ENCODE results near the gene DYNC2H1.

DYNC2H1 gene

DNA sequence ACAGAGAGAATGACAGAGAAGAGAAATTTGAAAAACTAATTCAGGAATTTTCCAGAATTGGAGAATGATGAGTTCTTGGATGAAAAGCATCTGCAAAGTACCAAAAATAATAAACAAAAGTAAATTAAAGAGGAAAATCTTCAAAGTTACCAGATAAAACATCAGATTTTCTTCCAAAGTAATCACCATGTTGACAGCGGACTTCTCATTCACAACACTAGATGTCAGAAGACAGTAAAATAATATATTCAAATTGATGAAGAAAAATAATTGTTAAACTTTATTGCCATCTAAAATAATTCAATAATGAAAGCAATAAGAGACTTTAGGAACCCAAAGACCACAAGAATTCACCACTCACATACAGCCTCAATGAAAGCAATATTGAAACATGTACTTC, 355.2 kb downstream of the DYNC2H1 start:
- no peak for DNase-seq (ENCODE audit: low read depth in 2 of 2)

DNA sequence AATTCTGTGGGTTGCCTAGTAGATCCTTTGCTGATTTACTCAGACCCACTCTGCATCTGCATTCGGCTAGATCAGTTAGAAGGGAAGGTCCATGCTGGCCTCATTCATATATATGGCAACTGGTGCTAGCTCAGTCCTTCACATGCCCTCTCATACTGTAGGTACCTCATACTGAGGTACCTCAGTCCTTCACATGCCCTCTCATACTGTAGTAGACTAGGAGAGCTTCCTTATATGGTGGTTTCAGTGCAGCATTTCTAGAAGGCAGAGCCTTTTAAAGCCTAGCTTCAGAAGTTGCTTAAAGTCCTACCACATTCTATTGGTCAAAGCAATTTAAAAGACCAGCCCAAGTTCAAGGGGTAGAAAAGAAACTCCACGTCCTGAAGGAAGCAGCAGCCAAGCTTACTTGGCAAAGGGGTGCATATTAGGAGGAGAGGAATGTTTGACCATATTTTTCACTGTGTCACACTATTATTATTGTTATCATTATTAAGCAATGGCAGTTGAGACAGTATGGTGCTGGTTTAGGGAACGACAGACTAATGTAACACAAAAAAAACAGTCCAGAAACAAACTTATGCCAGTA, 356.4 kb downstream of the DYNC2H1 start:
- DNase-seq (ENCODE audit: low read depth in 2 of 2): no peak

DNA sequence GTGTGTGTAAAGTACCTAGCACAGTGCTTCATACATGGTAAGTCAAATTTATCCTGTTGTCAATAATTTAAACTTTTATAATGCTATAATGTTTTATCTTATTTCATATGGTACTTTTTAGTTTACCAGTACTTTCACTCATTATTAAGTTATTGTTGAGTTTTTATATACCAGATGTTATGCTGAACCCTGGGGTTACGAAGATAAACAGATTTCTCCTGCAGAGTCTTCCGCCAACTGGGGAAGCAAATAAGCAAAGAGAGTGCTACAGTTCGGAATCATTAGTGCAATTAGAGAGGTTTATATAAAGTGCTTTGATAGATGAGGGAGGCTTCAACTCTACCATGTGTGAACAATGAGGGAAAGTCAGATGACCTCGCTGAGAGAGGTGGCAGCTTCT, 362.3 kb downstream of the DYNC2H1 start:
- DNase-seq (ENCODE audit: low read depth in 2 of 2): no peak

DNA sequence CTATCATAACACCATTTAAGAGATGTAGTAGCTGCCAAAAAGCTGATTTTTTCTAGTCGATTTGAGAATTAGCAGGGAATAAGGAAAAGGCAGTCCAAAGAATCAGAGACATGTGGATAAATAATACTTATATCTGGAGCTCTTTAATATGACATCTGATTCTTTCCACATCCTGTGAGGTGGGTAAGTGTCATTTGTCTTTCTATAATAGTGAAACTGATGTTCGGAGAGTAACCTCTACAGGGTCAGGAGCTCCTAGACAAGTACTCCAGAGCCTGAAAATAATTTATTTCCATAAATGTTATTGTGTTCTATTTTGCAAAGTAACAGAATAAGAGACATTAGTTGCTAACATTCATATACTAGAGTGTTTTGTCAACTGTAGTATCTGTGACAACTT, 367.6 kb downstream of the DYNC2H1 start:
- DNase-seq (ENCODE audit: low read depth in 2 of 2): no peak

DNA sequence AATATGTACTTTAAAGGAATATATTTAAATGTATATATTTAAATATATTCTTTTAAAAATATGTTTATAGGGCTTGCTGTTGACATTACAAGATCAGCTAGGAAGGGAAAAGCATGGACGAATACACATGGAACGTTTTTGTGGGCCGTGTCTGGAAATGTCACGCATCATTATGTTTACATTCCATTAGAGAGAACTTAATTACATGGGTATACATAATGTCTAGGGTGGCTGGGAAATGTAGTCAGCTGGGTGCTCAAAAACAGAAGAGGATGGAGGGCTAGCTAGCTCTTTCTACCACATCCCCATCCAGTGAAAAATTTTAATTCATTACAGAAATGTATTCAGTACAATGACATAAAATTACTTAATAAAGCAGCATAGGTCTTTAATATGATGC, 371.2 kb downstream of the DYNC2H1 start:
- DNase-seq (ENCODE audit: low read depth in 2 of 2): no peak

DNA sequence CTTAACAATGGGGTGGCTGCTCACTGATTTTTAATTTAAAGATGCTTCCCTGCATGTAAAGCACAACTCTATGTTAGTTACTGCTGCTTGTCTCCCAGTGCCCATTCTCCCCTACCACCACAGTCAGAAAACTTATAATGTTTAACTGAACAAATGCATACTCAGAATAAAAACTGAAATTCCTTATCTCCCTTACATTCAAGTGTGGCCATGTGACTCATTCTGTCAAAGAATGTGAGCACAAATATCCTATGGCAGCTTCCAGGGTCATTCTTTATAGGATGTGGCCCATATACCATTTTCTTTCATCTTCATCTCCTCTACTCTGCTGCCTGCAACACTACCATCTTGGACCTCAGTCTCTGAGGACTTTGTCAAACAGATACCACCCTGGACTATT, 374.8 kb downstream of the DYNC2H1 start:
- DNase-seq (ENCODE audit: low read depth in 2 of 2): no peak

DNA sequence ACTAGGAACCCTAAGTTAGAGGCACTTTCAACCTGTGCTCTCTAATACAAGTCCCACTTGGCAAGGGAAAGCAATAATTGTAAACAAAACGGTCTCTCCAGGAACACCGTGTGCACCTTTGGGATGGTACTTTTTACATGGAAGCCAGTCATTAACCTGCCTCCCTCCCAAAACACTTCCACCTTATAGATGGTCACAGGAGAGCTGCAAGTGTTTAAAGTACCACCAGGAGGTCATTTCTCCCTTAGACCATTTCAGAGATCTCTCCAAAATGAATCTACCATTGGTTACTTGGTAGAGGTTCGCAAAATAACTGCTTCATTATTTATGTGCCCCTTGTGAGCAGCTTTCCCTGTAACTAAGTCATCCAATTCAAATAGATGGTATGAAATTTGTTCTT, 375.3 kb downstream of the DYNC2H1 start:
- no peak for DNase-seq (ENCODE audit: low read depth in 2 of 2)

DNA sequence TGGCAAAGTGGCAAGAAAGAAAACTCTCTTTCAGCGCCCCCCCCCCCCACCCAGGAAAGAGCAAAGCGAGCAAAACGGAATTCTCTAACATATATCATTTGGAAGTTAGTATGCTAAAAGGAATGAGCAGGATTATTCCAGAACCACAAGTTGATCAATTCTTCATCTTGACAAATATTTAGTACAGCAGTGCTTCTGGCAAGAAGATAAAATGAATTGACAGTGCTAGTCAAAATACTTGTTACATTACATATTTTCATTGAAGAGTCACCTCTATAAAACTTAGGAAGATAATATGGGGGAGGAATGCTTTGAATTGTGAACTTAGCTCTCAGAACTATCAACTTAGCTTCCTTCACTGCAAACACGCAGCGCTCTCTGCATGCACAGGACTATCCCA, 377.4 kb downstream of the DYNC2H1 start:
- no peak for DNase-seq (ENCODE audit: low read depth in 2 of 2)

DNA sequence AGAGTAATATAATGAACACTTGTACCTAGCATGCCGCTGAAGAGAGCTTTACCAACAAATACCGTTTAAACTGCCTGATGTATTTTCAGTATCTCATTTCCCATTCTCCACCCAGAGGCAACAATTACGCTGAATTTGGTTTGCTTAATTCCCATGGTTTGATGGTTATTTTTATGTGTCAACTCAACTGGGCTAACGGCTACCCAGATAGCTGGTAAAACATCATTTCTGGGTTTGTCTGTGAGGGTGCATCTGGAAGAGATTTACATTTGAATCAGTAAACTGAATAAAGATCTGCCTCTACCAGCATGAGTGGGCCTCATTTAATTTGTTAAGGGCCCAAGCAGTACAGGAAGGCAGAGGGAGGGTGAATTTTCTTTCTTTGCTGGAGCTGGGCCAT, 377.9 kb downstream of the DYNC2H1 start:
- no peak for DNase-seq (ENCODE audit: low read depth in 2 of 2)

DNA sequence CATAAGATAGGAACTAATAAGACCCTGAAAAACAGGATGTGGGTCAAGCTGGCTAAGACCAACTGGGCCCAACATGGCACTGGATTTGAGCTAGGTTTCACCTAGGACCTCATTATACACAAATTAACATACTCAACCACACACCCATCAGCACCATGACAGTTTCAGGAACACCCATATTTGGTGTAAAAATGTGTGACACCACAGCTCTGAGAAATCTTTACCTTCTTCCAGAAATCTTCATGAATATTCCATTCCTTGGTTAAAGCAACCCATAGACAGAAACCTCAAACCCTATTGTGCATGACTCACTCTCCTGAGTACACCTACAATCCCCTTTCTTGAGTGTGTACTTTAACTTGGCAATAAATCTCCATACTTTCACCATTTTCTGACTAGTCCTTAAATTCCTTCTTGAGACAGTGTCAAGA, 378.8 kb downstream of the DYNC2H1 start:
- no peak for DNase-seq (ENCODE audit: low read depth in 2 of 2)

DNA sequence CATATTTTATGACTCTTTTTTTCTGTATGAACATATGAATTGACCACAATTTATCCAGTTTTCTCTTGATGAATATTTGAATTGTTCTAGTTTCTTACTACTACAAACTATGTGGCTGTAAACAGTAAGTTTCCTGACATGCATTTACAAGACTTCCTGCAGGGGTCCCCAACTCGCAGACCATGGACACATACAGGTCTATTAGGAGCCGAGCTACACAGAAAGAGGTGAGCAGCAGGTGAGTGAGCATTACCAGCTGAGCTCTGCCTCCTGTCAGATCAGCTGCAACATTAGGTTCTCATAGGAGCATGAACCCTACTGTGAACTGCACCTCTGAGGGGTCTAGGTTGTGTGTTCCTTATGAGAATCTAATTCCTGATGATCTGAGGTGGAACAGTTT, 379.4 kb downstream of the DYNC2H1 start:
- DNase-seq (ENCODE audit: low read depth in 2 of 2): no peak

DNA sequence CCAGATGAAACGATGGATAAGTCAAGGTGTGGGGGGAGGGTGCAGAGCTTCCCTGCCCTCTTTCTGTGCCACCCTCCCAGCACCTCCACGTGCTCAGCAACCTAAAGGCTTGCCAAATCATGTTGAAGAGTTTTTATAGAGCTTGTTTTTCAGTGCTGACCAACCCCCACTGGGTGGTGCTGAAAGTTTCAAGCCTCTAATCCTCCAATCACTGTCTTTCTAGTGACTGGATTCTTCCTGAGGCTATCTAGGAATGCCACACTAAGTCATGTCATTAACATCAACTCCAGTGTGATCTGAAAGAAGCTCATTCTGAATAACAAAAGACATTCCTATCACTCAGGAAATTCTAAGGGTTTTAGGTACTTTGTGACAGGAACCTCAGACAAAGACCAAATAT, 382.6 kb downstream of the DYNC2H1 start:
- no peak for DNase-seq (ENCODE audit: low read depth in 2 of 2)

DNA sequence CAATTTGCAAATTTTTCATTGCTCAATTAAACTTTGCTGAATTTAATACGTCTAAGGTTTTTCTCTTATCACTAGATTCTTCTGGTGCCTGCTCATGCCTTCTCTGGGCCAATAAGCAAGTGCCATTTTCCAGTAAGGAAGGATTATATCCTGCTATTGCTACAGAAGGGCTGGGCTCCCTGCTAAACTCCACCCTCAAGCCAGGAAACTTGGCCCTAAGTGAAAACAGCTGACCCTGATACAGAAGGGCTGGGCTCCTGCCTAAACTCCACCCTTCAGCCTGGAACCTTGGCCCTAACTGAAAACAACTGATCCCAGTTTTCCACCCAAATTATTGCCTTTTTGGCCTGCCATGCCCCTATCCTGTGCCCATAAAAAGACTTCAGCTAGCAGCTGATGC, 385.3 kb downstream of the DYNC2H1 start:
- no peak for DNase-seq (ENCODE audit: low read depth in 2 of 2)

DNA sequence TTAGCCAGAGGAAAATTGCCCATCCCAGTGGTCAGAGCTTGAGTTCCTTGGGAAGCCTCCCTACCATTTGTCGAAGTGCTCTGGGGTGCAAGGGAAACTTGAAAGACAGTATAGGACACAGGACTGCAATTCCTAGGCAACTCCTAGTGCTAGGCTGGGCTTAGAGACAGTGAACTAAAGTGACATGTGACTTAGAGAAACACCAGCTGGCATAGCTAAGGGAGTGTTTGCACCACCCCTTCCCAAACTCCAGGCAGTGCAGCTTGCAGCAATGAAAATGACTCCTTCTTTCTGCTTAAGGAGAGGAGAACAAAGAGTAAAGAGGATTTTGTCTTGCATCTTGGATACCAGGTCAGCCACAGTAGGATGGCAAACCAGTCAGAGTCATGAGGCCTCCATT, 388.0 kb downstream of the DYNC2H1 start:
- no peak for DNase-seq (ENCODE audit: low read depth in 2 of 2)

DNA sequence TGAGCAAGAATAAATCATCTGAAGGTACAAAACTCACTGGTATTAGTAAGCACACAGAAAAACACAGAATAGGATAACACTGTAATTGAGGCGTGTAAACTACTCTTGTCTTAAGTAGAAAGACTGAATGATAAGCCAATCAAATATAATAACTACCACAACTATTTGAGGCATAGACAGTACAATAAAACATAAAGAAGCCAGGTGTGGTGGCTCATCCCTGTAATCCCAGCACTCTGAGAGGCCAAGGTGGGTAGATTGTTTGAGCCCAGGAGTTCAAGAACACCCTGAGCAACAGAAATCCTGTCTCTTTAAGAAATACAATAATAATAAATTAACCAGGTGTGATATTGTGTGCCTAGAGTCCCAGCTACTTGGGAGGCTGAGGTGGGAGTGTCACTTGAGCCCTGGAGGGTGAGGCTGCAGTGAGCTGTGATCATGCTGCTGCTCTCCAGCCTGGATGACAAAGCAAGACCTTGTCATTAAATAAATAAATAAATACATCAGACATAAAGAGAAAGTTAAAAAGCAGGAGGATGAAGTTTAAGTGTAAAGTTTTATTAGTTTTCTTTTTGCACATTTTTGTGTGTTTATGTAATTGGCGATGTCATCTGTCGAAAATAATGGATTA, 390.6 kb downstream of the DYNC2H1 start:
- no peak for DNase-seq (ENCODE audit: low read depth in 2 of 2)

DNA sequence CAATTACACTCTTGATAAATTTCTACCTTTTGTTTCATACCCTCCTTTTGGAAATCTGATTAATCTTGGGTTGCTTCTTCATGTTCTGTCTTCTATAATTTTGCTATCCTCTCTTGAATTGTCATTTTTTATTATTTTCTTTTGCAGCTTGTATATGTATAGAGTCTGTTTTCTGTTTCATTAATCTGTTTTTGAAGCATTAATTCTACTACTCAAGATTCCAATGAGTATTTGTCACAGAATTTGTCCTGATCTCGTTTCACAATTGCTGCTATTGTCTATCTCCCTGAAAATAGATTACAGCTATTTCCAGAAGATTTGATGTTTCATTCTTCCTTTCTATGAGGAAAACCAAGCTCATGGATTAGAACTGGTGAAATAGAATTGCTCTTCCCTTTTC, 406.1 kb downstream of the DYNC2H1 start:
- no peak for DNase-seq (ENCODE audit: low read depth in 2 of 2)

DNA sequence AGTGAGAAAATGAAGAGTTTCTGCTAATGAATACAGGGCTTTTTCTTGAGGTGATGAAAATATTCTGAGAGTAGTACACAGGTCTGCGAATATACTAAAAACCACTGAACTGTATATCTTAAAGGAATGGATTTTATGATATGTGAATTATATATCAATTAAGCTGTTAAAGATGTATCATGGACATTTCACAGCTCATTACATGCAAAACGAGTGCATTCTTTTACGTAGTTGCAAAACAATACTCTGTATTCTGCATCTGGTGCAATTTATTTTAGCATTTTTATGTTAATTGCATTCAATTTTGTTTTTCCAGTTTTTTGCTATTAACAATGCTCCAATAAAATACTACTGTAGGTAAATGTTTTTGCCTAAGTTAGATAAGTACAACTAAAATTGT, 411.6 kb downstream of the DYNC2H1 start:
- DNase-seq (ENCODE audit: low read depth in 2 of 2): no peak

DNA sequence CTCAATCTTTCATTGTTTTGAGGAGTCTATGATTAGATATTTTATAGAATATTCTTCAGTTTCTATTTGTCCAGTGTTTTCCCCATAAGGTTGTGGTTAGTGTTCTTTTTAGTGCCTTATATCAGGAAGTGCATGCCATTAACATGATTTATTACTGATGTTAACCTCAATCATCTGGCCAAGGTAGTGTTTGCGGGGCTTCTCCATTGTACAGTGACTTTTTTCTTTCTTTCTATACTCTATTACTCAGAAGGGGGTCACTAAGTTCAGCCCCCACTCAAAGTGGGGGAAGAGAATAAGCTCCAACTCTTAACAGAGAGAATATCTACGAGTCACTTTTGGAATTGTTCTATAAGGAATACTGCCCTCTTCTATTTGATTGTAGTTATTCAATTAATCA, 415.8 kb downstream of the DYNC2H1 start:
- no peak for DNase-seq (ENCODE audit: low read depth in 2 of 2)

DNA sequence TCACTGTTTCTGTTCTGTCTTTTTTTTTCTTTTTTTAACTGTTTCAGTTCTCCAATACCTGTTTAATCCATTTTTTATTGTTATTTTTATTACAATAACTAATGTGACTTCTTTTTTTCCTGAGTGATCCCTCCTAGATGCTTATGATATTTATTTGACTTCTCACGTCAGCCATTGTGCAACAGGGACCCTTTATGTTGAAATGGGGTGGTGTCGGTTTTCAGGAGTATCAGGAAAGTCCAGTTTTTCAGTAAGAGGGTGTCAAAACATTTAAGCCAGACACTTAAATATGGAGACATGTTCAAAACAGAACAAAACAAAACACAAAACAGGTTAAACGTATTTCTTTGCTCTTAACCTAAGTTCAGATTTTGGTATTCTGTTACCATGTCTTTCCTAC, 418.8 kb downstream of the DYNC2H1 start:
- DNase-seq (ENCODE audit: low read depth in 2 of 2): no peak

DNA sequence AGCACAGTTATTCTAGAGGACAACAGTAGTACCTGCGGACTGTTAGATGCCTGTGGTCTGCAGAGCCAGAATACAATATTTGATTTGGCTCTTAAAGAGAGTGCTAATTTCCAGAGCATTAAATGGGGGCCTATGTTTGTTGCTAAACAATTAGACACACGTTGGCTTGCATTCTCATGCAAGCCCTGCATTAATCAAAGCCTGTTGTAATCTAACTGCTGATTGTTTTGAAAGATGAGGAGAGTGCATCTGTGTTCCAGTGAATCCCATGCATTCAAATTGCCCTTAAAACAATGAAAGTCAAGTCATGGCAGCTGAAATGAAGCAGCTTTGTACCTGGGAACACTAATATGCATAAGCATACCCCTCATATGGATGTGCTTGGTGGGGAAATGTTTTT, 419.4 kb downstream of the DYNC2H1 start:
- no peak for DNase-seq (ENCODE audit: low read depth in 2 of 2)

DNA sequence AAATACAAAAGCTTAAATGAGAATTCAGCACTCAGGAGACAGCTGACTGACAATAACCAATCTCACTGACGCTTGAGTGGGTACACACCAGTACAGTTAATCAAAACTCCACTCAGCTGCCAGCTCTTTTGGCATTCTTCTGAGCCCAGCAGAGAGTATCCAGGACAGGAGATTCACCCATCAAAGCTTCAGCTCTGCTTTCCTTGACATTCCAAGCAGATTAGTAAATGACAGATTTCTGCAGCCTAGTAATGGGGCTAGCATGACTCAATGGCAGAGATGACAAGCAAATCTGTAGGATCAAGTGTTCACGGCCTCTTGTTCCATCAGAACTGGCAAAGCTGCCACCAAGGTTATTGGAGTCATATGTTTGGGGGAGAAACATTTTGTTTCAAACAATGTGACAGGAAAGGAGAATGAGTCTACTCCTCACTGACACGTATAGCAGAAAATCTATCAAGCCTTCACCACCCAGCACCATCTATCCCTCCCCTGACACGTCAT, 420.0 kb downstream of the DYNC2H1 start:
- no peak for DNase-seq (ENCODE audit: low read depth in 2 of 2)
